ENCODE data around the gene ACAA1.
A peak's percentile ranks its signal among the peaks of the same experiment; 100 is the strongest.

ACAA1 gene

DNA sequence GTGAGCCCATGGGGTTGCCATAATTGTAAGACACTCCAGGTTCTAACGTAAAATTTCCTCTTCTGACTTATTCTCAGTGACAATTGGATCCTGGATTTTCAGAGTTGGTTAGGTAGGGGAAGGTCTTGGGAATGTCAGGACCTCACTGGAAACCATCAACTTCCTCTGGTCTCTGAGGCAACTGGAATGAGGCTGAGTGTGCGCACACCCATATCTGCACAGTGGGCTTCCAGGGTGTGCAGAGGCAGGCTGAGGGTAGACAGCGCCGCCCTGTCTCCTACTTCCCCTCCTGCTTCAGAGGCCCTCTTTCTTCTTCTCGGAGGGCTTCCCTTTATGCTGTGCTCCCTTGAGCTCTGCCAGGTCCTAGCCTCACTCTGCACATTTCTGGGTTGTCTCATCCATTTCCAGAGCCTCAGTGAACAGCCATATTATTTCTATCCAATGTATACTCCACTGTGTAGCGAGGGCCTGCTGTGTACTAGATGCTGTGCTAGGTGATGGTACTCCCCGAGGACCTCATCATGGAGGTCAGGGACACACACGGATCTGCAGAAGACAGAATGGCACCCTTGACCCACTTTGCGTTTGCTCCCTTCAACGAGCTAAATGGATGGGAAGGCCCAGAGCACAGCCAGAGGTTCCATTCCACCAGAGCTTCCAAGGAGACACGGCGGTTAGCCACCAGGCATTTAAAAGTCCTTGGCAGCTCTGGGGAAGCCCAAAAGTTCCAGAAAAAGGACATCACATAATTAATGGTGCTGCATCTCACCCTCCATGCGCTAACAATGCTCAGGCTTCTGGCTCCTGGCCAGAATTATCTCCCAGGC lies 18.3 kb downstream of the ACAA1 start:
- DNase-seq (ENCODE audit: low read depth), result no peak

DNA sequence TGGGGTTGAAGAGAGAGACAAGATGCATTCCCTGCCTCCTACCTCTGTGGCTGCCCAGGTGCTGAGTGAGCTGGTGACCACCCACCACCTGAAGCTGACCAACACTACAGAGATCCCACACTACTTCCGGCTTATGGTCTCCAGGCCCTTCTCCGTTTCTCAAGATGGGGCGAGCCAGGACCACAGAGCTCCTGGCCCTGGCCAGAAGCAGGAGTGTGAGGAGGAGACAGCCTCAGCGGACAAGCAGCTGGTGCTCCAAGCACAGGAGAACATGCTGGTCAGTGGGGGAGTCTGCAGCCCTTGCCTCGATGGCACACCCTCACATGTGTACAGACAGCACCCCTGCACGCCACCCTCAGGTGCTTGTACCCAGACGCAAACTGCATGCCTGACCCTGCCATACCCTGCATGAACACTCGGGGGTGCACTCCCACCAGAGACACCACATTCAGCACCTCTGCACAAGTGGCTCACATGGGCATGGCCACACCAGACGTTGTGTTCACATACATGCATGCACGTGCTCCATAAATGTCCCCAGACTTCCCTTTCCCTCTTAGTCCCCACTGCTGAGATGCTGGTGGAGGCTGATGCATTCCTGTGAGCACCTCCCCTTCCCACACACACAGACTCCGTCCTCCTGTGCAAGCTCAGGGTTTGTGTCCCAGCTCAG lies 19.0 kb downstream of the ACAA1 start:
- DNase-seq (ENCODE audit: low read depth), result peak; percentile 18

DNA sequence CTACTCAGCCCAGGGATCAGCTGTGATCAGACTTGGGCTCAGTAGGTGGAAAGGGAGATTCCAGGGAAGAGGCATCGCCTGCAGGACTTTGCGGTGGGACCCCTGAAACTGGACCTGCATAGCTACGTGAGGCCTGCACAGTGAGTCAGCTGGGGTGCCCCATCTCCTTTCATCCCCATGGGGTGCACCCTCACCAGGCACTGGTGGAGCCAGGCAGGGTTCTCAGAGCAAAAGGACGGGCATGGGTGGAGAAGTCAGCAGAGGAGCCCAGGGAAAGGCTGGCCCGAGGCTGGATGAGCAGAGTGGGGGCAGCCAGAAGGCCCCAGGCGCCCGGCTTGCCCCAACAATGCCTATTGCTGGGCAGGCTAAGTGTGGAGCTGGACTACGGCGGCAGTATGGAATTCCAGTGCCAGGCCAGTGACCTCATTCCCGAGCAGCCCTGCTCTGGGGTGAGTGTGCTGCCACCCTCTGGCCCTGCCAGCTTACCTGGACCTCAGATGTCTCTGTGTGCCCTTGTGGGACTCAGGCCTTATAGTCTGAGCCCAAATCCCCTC lies 19.7 kb downstream of the ACAA1 start:
- DNase-seq (ENCODE audit: low read depth), result no peak

DNA sequence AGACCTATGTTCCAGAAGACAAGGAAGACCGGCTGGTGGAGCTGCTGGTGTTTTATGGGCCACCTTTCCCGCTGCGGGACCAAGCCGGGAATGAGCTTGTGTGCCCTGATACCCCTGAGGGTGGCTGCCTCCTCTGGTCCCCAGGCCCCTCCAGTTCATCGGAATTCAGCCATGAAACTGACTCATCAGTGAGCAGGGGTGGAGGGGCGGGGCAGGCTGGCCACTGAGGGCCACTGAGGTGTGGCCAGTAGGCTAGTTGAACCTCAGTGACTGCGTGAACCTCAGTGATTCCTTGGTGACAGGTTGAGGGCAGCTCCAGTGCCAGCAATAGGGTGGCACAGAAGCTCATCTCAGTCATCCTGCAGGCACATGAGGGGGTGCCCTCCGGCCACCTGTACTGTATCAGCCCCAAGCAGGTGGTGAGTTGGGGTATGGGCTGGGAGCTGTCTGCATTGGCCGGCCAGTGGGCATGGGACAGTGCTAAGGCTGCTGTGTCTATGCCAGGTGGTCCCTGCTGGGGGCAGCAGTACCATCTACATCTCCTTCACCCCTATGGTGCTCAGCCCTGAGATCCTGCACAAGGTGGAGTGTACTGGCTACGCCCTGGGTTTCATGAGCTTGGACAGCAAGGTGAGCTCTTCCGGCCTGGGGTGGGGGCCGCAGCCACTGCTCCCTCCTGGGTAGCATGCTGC lies 20.3 kb downstream of the ACAA1 start:
- no peak for DNase-seq (ENCODE audit: low read depth)

DNA sequence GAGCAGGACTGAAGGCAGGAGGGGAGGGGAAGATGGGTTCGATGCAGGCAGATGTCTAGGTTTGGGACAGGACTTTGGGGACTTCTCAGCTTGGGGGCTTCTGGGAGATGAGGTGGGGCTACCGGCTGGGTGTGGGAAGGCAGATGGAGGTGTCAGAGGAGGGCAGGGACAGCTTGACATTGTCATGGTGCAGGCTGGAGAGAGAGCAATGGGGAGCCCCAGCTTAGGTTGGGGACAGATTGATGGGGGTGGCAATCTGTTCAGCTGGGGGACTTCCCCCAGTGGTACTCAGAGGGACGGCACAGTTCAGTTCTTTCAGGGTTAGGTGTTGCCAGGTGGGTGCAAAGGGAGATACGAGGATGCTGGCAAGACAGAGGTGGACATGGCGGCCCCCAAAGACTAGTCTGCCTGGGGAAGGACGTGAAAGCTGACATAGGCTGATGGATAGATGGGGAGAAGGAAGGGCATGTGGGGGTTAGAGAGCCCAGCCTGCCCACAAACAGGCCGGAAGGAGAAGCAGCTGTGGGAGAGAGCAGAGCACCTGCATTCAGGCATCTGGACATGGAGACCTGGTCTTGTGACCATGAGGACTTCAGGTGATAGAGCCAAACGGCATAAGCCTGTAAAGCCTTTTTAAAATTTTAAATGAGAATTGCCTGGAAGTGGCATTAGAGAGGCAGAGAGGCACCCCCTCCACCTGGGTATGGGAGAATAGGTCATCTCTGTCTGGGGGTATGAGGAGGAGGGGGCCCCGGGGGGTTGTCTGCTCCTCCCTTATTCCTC lies 21.1 kb downstream of the ACAA1 start:
- no peak for DNase-seq (ENCODE audit: low read depth)

DNA sequence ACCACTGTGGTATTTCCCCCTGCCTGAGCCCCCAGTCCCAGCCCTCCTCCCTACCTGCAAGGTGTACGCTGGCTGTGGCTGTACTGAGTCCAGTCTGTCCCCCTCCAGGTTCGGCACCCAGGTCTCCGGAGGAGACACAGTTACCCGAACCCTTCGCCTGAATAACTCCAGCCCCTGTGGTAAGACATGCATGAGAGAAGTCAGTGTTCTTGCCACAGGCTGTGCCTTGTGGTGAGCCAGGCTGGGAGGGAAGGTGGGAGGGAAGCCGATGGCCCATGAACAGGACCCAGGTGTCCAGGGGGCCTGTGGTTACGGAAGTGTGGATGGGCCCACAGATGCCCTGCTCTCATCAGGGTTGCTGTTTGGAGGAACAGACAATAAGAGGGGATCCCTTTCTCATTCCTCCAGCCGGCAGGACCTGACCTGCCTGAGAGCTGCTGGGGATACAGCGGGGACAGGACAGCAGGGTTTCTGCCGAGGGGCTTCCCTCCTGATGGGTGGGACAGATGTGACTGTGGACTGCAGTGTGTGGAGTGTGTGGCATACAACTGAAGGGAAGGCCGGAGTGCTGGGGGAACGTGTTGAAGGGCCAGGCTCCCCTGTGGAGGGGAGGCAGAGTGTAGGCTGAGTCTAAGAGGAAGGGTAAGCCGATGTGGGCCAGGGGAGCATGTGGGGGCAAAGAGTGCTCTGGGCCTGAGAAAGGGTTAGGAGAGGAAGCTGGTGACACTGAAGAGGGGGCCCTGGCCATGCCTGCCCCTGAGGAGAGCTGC lies 21.9 kb downstream of the ACAA1 start:
- DNase-seq (ENCODE audit: low read depth), result no peak

DNA sequence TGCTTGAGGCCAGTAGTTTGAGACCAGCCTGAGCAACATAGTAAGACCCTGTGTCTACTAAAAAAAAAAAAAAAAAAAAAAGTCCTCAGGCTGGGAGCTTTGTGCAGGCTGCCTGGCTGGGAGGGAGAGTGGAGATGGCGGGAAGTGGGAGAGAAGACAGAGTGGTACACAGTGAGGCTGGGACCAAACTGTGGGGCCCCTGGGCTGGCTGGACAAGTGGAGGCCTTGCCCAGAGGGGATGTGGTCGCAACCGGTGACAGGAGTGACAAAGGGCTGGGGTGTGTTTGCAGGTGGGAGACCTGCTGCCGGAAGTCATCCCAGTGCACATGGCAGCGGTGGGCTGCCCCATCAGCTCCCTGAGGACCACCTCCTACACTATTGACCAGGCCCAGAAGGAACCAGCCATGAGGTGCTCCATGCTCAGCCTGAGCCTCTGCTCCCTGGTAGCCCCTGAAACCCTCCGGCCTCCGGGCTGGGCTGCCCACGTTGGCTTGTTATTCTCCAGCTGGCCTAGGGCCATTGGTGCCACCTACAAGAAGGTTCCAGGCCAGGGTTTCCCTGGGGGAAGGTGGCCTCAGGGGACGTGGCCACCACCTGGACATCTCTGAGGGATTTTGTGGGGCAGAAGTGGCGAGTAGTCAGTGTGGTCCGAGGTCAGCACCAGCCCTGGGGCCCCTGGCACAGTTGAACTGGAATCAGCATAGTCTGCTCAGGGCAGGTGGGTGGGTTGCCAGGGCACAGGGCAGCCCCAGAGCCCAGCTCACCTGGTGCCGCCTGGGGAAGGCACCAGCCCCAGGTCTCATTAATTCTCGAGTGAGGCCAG lies 22.7 kb downstream of the ACAA1 start:
- no peak for DNase-seq (ENCODE audit: low read depth)

DNA sequence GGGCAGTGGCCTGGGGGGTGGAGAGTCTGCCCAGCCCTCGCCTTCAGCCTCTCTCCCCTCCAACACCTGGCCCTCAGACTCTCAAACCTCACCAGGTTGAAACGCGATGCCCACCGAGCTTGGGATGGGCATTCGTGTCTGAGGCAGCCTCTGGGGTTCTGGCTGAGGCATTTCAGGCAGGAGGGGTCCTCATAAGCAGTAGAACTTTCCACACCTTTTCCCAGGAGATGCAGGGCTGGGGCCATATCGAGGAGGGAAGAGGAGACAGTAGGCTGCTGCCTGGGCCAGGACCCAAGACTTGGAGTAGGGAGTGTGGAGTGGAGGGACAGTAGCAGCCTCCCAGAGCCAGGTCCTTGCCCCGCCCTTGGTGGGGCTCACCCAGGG lies 24.6 kb downstream of the ACAA1 start:
- DNase-seq (ENCODE audit: low read depth), result no peak

DNA sequence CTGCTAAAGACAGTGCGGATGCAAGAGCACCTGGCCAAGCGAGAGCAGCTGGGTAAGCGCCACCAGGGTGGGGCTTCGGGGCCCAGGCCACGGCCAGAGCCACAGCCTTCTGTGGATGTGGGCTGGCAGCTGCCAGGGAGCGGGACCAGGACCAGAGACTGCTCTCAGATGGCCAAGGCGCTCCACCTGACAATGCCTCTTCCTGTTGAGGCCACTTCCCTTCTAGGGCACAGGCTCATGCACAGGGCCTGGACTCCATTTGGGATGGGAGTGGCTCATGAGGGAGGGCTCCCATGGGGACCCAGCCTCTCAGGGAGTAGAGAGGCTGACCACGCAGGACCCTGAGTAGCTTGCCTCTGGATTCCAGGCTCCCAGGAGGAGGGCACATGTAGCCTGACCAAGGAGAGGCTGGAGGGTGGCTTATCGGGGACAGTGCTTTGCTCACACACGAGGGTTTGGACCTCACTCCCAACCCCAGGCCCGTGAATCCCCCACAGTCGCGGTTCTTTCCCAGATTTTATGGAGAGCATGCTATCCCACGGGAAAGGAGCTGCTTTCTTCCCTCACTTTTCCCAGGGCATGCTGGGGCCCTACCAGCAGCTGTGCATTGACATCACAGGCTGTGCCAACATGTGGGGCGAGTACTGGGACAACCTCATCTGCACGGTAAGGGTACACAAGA lies 25.1 kb downstream of the ACAA1 start:
- no peak for DNase-seq (ENCODE audit: low read depth)

DNA sequence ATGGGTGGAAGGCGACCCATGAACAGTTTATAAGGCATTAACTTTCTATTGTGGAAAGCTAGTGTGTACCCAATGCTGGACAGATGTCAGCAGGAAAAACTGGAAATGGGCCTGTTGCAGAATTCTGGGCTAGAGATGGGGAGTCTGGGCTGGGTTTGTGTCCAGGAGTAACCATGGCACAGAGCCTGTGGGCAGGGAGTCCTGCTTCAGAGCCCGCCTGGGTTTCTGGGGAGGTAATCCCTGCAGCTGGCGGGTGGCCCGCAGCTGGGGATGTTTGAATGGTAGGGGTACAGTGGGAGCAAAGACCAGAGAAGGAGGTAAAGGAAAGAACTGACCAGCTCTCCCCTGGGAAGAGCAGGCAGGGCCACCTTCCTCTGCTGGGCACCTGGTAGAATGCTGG lies 25.7 kb downstream of the ACAA1 start:
- DNase-seq (ENCODE audit: low read depth), result no peak

DNA sequence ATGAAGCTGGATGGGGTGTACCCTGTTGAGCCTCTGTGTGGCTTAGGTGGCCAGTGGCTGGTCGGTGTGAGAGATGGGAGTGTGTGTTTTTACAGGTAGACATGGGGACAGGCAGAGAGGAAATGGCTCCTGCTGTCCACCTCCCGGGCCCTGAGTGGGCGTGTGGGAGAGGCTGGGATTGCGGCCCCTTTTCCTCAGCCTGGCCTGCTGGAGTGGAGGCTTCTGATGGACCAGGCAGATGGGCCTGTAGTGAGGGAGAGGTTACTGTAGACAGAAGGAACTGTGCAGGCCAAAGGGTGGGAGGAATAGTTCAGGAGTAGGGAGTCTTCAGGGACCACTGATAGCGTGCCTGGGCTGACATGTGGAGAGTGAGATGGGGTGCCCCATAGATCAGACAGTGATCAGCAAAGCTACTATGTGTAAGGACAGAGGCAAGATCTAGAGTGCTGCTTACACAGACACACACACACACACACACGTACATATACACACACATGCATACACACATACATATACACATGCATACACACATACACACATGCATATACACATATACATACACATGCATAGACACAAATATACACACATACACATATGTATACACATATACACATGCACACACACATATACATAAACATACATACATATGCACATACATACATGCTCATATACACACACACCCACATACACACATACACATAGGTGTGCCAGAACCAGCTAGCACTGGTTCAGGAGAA lies 26.4 kb downstream of the ACAA1 start:
- DNase-seq (ENCODE audit: low read depth), result no peak

DNA sequence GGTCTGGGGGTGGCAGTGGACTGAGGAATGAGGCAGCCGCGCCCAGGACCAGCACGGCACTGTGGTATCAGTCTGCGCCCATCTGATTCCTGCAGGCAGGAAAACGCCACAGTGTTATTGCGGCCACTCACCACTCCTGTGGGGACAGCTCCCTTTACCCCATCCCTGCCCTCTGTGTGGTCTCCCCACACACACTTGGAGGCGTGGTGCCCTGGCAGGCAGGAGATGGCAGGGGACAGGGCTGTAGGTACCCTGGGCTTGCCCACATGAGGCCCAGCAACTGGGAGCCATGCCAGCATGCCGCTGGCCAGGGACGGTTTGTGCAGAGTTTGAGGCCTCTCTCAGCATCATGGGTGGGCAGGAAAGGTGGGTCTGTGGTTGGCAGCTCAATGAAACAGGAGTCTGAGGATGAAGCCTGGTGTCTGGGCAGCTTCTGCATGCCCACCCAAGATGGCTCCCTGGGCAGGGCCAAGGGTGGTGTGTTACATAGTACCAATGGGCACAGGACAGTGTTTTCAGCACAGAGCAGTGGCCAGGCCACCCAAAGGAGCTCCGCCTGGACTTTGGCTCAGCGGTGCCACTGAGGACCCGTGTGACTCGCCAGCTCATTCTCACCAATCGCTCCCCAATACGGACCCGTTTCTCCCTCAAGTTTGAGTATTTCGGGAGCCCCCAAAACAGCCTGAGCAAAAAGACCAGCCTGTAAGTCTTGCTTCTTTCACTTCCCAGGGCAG lies 27.2 kb downstream of the ACAA1 start:
- no peak for DNase-seq (ENCODE audit: low read depth)

DNA sequence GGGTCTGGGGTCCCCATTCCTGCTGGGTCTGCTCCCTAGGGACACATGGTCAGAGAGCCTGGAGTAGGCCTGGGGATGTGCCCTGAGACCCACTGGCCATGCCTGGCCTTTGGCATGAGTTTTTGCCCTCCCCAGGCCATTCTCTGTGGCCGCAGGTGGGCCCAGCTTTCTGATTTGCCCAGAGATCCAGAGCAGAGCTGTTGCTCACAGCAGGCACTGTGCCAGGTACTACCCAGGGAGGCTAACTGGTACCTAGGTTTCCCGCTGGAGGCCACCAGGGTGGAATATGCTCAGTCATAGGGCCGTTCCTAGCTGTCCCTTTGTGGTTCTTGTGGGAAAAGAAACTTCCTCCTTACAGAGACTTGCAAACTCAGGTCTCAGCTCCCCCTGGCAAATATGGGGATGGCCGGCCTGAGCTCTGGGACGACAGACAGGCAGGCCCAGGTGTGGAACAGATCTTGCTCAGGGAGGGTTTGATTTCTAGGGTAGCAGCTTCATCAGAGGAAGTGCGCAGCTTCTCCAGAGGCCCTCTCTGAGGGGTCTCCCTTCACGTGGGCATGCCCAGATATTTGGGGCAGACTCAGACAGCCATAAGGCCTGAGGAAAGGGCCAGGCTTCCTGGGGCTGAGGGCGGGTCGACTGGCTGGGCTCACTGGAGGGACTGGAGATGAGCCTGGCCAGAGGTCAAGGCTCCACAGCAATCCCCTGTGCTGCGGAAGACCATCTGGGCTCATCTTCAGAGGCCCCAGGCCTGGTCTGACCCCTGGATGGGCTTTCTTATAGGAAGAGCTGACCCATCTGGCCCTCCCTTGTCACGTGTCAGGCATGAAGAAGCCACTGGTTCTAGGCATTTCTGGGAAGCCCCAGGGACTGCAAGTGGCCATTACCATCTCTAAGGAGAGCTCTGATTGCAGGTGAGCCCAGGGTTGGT lies 28.0 kb downstream of the ACAA1 start:
- DNase-seq (ENCODE audit: low read depth), result no peak

DNA sequence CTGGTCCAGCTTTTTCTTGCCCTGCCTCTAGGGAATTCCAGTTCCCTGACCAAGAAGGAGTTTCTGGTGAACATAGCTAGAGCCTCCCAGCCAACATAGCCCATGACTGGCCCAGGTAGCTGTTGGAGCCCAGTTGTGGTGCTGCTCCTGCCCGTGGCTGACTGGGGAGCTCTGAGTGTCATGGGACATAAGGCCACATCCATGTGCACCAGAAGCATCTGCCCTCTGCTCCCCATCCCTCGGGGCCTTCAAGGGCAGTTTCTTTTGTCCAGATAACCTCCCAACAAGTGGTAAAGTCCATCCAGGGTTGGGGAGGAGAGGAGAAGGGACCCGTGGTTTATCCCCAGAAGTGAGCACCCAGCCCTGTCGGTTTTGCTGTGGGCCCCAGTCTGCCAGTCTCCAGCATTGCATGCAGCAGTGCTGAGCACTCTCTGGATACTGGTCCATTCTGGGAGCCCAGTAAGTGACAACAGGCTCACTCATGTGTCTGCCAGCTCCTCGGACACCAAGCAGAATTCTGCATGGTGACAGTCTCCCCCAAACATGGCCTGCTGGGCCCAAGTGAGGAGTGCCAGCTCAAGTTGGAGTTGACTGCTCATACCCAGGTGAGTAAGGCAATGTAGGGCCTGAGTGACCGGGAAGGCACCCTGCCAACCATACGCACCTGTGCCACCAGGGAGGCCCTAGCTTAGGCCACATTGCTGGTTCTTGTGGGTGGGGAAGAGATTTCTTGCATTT lies 28.8 kb downstream of the ACAA1 start:
- DNase-seq (ENCODE audit: low read depth), result no peak

DNA sequence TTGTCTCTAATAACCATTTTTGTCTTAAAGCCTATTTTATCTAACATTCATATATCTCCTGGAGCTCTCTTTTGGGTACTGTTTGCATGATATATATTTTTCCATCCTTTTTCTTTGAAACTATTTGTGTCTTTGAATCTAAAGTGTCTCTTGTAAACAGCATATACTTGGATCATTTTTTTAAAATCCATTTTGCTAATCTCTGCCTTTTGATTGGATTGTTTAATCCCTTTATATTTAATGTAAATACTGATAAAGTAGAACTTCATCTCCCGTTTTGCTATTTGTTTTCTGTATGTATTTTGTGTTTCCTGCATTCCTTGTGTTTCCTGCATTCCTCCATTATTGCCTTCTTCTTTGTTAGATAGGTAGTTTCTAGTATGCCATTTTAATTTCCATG lies 31.4 kb downstream of the ACAA1 start:
- no peak for DNase-seq (ENCODE audit: low read depth)

DNA sequence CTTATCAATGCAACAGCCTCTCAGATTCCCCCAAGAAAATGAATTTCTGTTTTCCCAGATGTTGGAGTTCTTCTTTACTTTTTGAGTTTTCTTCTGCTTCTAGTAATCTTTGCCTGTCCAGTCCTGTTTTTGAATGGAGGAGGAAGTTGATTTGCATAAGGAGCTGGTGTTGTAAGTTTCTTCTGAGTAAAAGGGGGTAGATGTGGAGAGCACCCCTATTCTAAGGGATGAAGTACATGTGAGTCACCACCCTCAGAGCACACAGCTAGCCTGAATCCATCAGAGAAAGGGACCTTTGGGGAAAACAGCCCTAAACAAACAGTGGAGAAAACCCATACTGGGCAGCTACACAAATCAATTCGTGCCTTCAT lies 34.5 kb downstream of the ACAA1 start:
- DNase-seq (ENCODE audit: low read depth), result no peak

All from stromal cell of bone marrow (primary cell).